Activated CD8-positive, alpha-beta memory T cell treated with anti-CD3 and anti-CD28 coated beads, Interleukin-2, amount 50 U/mL, for 4 hours (primary cell): Measurements from ENCODE around the gene SYNE1.
"Not testable (repeated sequence)": the region's sequence is repeated elsewhere in the genome, so short reads cannot be mapped to it uniquely, and the experiment has no call there.

Source experiments
- DNase-seq: peaks from one replicate; pipeline ENCODE4 v3.0.0-alpha.2; 2020

Gene SYNE1

GRCh38 chr6:152091201-152091600 is 546.0 kb downstream of the SYNE1 start:
- no peak for DNase-seq

- no peak for DNase-seq
Observed at GRCh38 chr6:152089992-152090391, 547.2 kb downstream of the SYNE1 start.

- no peak for DNase-seq
Observed at GRCh38 chr6:152087701-152088100, 549.5 kb downstream of the SYNE1 start.

- no peak for DNase-seq
Observed at GRCh38 chr6:152087096-152087495, 550.1 kb downstream of the SYNE1 start.

- no peak for DNase-seq
Observed at GRCh38 chr6:152086223-152086873, 550.8 kb downstream of the SYNE1 start.

GRCh38 chr6:152085451-152085921 is 551.7 kb downstream of the SYNE1 start:
- no peak for DNase-seq

- no peak for DNase-seq
Observed at GRCh38 chr6:152078804-152079203, 558.4 kb downstream of the SYNE1 start.

GRCh38 chr6:152078001-152078400 is 559.2 kb downstream of the SYNE1 start:
- no peak for DNase-seq

GRCh38 chr6:152076242-152076641 is 560.9 kb downstream of the SYNE1 start:
- DNase-seq: not testable (repeated sequence)

- DNase-seq: no peak
Observed at GRCh38 chr6:152071843-152072242, 565.3 kb downstream of the SYNE1 start.
